RKO (cell line): ENCODE measurements around the gene ABLIM3.

Experiments used
- DNase-seq: peaks from one replicate; pipeline ENCODE4 v3.0.0-alpha.2; 2016; ENCODE audit warnings: low spot score

ABLIM3 gene

GRCh38 chr5:149188383-149188782 is 47.1 kb downstream of the ABLIM3 start:
- no peak for DNase-seq

GRCh38 chr5:149195337-149195887 is 54.1 kb downstream of the ABLIM3 start:
- no peak for DNase-seq

- DNase-seq = no peak
These were observed 54.7 kb downstream of the ABLIM3 start for GRCh38 chr5:149195962-149196361.

GRCh38 chr5:149198148-149198547 is 56.9 kb downstream of the ABLIM3 start:
- no peak for DNase-seq

GRCh38 chr5:149200355-149200754 is 59.1 kb downstream of the ABLIM3 start:
- DNase-seq = no peak

- DNase-seq = no peak
These were observed 59.9 kb downstream of the ABLIM3 start for GRCh38 chr5:149201121-149201637.

- DNase-seq = no peak
These were observed 61.7 kb downstream of the ABLIM3 start for GRCh38 chr5:149202910-149203451.

- DNase-seq = peak; percentile 19
These were observed 62.7 kb downstream of the ABLIM3 start for GRCh38 chr5:149203921-149204441.

- no peak for DNase-seq
These were observed 64.6 kb downstream of the ABLIM3 start for GRCh38 chr5:149205625-149206523.

GRCh38 chr5:149206524-149207141 is 65.3 kb downstream of the ABLIM3 start:
- DNase-seq = no peak

GRCh38 chr5:149207831-149208230 is 66.5 kb downstream of the ABLIM3 start:
- no peak for DNase-seq

- no peak for DNase-seq
These were observed 68.9 kb downstream of the ABLIM3 start for GRCh38 chr5:149210225-149210624.

- no peak for DNase-seq
These were observed 69.7 kb downstream of the ABLIM3 start for GRCh38 chr5:149210968-149211490.

GRCh38 chr5:149211566-149211965 is 70.3 kb downstream of the ABLIM3 start:
- DNase-seq = no peak

GRCh38 chr5:149212198-149212951 is 71.1 kb downstream of the ABLIM3 start:
- no peak for DNase-seq

- DNase-seq = no peak
These were observed 72.1 kb downstream of the ABLIM3 start for GRCh38 chr5:149213264-149213880.

GRCh38 chr5:149215478-149216090 is 74.3 kb downstream of the ABLIM3 start:
- DNase-seq = peak; percentile 9

GRCh38 chr5:149216496-149216895 is 75.2 kb downstream of the ABLIM3 start:
- no peak for DNase-seq

GRCh38 chr5:149217096-149217802 is 76.0 kb downstream of the ABLIM3 start:
- no peak for DNase-seq

GRCh38 chr5:149217803-149218155 is 76.5 kb downstream of the ABLIM3 start:
- DNase-seq = no peak
